Karpas-422 (cell line): ENCODE results near the gene PTPN12. TPM values are rescaled to one million over a fixed set of nuclear protein-coding genes. Genes with fewer than 3 reads are reported as not detected.

Experiments
- DNase-seq: peaks from one replicate; pipeline ENCODE4 v3.0.0-alpha.2; 2015
- H2AFZ ChIP-seq: fragments of 200-600 bp; sonication (generic); 2 replicates; pipeline ENCODE4 v1.6.1; 2014; ENCODE audit warnings: antibody characterized with exemption, low read length, mixed read lengths
- H3K27ac ChIP-seq: fragments of 200-600 bp; sonication (generic); 2 replicates; pipeline ENCODE4 v1.5.1; 2014; ENCODE audit warnings: mild to moderate bottlenecking, low read length, moderate library complexity
- H3K27me3 ChIP-seq: fragments of 200-600 bp; sonication (generic); 2 replicates; pipeline ENCODE4 v1.6.1; 2014; ENCODE audit warnings: low read length, mixed read lengths
- H3K36me3 ChIP-seq: fragments of 200-600 bp; sonication (generic); 2 replicates; pipeline ENCODE4 v1.6.1; 2014; ENCODE audit warnings: low read length, mixed read lengths; ENCODE audit not compliant: insufficient read depth
- H3K4me1 ChIP-seq: fragments of 200-600 bp; sonication (generic); 2 replicates; pipeline ENCODE4 v1.6.1; 2014; ENCODE audit warnings: mild to moderate bottlenecking, low read length, mixed read lengths
- H3K4me2 ChIP-seq: fragments of 200-600 bp; sonication (generic); 2 replicates; pipeline ENCODE4 v1.6.1; 2014; ENCODE audit warnings: low read length, low read depth, mild to moderate bottlenecking; ENCODE audit not compliant: poor library complexity, severe bottlenecking
- H3K4me3 ChIP-seq: fragments of 200-600 bp; sonication (generic); 2 replicates; pipeline ENCODE4 v1.5.1; 2014; ENCODE audit warnings: mild to moderate bottlenecking, antibody characterized with exemption, low read length, mixed read lengths
- H3K79me2 ChIP-seq: fragments of 200-600 bp; sonication (generic); 2 replicates; pipeline ENCODE4 v1.6.1; 2014; ENCODE audit warnings: mild to moderate bottlenecking, low read length, mixed read lengths
- H3K9ac ChIP-seq: fragments of 200-600 bp; sonication (generic); 2 replicates; pipeline ENCODE4 v1.6.0; 2014; ENCODE audit warnings: low read length
- H3K9me2 ChIP-seq: fragments of 200-600 bp; sonication (generic), shearing (Covaris generic); replicated peaks from 2 replicates; pipeline ENCODE4 v1.6.0; 2014; ENCODE audit warnings: mild to moderate bottlenecking, low read length, moderate library complexity; ENCODE audit not compliant: insufficient read depth
- H3K9me3 ChIP-seq: fragments of 300-700, 200-600 bp; sonication (generic); 2 replicates; pipeline ENCODE4 v1.6.1; 2014; ENCODE audit warnings: low read length, mixed read lengths
- H4K20me1 ChIP-seq: fragments of 200-600 bp; sonication (generic); 2 replicates; pipeline ENCODE4 v1.6.1; 2014; ENCODE audit warnings: mild to moderate bottlenecking, antibody characterized with exemption, low read length, low read depth; ENCODE audit not compliant: insufficient read depth
- total RNA-seq: library from RNA; depleted of rRNA; stranded (reverse); fragments of >200 nt; shearing (Covaris generic); gene quantifications from 2 replicates; pipeline ENCODE4 v1.2.3, GENCODE V29; 2014; ENCODE audit warnings: low replicate concordance

The PTPN12 gene
- total RNA-seq, 1 experiment from 2014 or later: 17.1 TPM

GRCh38 chr7:77558284-77558967 lies 21.3 kb downstream of the PTPN12 start:
- Histone ChIP-seq H3K4me1 (0 out of 2 replicates have a peak, but pooled peaks cover 2% of the 10 kb centered on the region), H3K79me2 (no peaks in the 10 kb centered on the region), H3K4me2 (no peak overlapping the region), H3K27ac (no peak overlapping the region), H3K9me2 (no peaks in the 10 kb centered on the region), H3K27me3 (no peaks in the 10 kb centered on the region), H4K20me1 (peaks cover 13% of the 10 kb centered on the region; the same call in 1 of the 2 replicates), H3K36me3 (no peaks in the 10 kb centered on the region), H3K9me3 (no peaks in the 10 kb centered on the region), H3K4me3 (no peak overlapping the region), H2AFZ (no peak overlapping the region), H3K9ac (no peak overlapping the region)
- DNase-seq: no peak

DNA sequence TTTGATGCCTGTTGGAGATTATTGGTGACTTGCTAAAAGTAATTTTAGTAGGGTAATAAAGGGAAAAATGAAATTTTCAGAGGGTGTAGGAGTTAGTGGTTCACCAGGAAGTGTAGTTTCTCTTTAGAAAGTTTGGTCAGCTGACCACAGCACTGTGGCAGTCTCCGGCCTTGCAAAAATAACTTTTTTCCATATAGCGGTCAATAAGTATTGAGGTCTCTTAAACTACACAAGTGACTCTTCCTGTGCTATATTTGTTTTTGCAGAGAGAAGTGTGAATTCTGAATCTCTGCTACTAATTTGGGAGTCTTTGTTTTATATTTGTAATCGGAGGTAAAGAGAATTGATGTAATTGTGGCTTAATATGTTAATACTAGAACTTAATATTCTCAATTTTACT lies 24.3 kb downstream of the PTPN12 start:
- no peaks in the 10 kb centered on the region for H3K27me3 ChIP-seq
- no peaks in the 10 kb centered on the region for H3K36me3 ChIP-seq
- no peak overlapping the region for H3K4me3 ChIP-seq
- no peak for DNase-seq
- no peak overlapping the region for H3K4me2 ChIP-seq
- H3K27ac ChIP-seq: no peak overlapping the region
- no peak overlapping the region for H3K9ac ChIP-seq
- H3K4me1 ChIP-seq: 0 out of 2 replicates have a peak, but pooled peaks cover 2% of the 10 kb centered on the region
- H3K9me2 ChIP-seq: no peaks in the 10 kb centered on the region
- H3K9me3 ChIP-seq: no peaks in the 10 kb centered on the region
- peaks cover 13% of the 10 kb centered on the region; the same call in 1 of the 2 replicates for H4K20me1 ChIP-seq
- H3K79me2 ChIP-seq: no peaks in the 10 kb centered on the region
- no peak overlapping the region for H2AFZ ChIP-seq

- Histone ChIP-seq H3K27me3 (no peaks in the 10 kb centered on the region), H2AFZ (no peak overlapping the region), H3K9me2 (no peaks in the 10 kb centered on the region), H3K79me2 (no peaks in the 10 kb centered on the region), H3K4me2 (no peak overlapping the region), H3K4me1 (0 out of 2 replicates have a peak, but pooled peaks cover 1% of the 10 kb centered on the region), H3K4me3 (no peak overlapping the region), H4K20me1 (peaks cover 12% of the 10 kb centered on the region), H3K9me3 (no peaks in the 10 kb centered on the region), H3K36me3 (no peaks in the 10 kb centered on the region), H3K9ac (no peak overlapping the region), H3K27ac (no peak overlapping the region)
- no peak for DNase-seq
Measured at GRCh38 chr7:77563275-77563674, 26.2 kb downstream of the PTPN12 start.

DNA sequence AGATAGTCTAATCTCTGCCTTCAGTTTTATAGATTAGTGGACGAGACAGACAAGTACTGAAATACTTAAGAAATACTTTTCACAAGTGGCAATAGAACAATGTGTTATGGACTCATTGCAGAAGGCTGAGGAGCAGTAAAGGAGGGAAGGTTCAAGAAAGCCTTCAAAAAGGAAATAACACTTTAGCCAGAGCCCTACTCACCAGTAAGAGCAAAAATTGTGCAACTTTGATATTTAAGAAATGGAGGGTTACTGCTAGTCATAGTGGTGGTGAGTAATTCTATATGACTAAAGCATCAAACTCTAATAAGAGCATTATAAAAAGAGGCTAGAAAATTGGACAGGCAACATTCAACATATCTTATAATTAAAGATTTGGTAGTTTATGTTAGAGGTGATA lies 28.8 kb downstream of the PTPN12 start:
- no peaks in the 10 kb centered on the region for H3K27me3 ChIP-seq
- H3K9me2 ChIP-seq: no peaks in the 10 kb centered on the region
- no peak overlapping the region for H3K4me2 ChIP-seq
- H3K4me1 ChIP-seq: no peaks in the 10 kb centered on the region
- no peak overlapping the region for H2AFZ ChIP-seq
- no peaks in the 10 kb centered on the region for H3K9me3 ChIP-seq
- DNase-seq: no peak
- H3K36me3 ChIP-seq: no peaks in the 10 kb centered on the region
- no peak overlapping the region for H3K27ac ChIP-seq
- H3K4me3 ChIP-seq: no peak overlapping the region
- peaks cover 3% of the 10 kb centered on the region for H4K20me1 ChIP-seq
- no peaks in the 10 kb centered on the region for H3K79me2 ChIP-seq
- no peak overlapping the region for H3K9ac ChIP-seq

DNA sequence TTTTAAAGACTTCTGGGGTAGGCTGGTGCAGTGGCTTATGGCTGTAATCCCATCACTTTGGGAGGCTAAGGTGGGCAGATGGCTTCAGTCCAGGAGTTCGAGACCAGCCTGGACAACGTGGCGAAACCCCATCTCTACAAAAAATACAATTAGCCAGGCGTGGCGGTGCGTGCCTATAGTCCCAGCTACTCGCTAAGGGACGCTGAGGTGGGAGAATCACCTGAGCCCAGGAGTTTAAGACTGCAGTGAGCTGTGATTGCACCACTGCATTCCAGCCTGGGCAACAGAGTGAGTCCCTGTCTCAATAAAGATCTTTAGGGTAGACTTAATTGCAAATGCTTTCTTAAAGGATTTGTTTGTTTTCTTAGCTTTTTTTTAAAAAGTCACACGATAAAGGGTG lies 29.3 kb downstream of the PTPN12 start:
- Histone ChIP-seq H3K27me3 (no peaks in the 10 kb centered on the region), H3K4me1 (no peaks in the 10 kb centered on the region), H3K9me3 (no peaks in the 10 kb centered on the region), H3K36me3 (no peaks in the 10 kb centered on the region), H3K27ac (no peak overlapping the region), H3K4me2 (no peak overlapping the region), H3K9me2 (no peaks in the 10 kb centered on the region), H3K9ac (no peak overlapping the region), H4K20me1 (peaks cover 3% of the 10 kb centered on the region; the same call in 1 of the 2 replicates), H3K79me2 (no peaks in the 10 kb centered on the region), H2AFZ (no peak overlapping the region), H3K4me3 (no peak overlapping the region)
- DNase-seq: no peak

- Histone ChIP-seq H2AFZ (no peak overlapping the region), H4K20me1 (peaks cover 3% of the 10 kb centered on the region; the same call in 1 of the 2 replicates), H3K4me1 (no peaks in the 10 kb centered on the region), H3K9me3 (no peaks in the 10 kb centered on the region), H3K79me2 (no peaks in the 10 kb centered on the region), H3K27ac (no peak overlapping the region), H3K27me3 (no peaks in the 10 kb centered on the region), H3K4me3 (no peak overlapping the region), H3K9ac (no peak overlapping the region), H3K36me3 (no peaks in the 10 kb centered on the region), H3K9me2 (no peaks in the 10 kb centered on the region), H3K4me2 (no peak overlapping the region)
- no peak for DNase-seq
Measured at GRCh38 chr7:77569514-77570232, 32.6 kb downstream of the PTPN12 start.

DNA sequence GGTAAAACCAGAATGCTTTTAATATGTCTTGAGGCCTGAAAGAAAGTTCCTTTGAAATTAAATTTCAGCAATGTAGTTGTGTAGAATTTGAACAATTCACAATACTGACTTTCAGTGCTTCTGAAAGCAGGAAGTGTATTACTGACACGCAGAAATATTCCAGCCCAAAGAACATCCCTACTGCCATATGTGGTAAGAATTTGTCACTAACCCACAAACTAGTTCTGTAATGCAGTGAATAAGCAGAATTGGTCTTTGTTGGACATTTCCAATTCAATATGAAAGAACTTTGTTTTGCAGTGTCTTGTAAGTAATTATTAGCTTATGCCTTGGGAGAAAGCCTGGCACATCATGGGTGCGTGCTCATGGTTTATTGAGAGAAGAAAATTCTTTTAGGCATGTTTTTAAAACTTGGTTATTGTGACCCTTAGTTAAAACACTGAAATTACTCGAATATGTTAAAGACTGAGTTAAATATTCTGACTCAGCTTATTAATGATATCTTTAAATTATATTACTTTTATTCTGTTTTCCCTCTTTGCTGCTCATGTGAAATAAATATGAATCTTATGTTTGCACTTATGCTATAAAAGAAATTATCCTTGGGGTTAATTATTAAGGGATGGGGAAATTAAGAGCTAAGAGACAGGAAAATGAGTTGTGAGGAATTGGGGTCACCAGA lies 33.4 kb downstream of the PTPN12 start:
- Histone ChIP-seq H2AFZ (no peak overlapping the region), H3K27ac (no peak overlapping the region), H3K27me3 (no peaks in the 10 kb centered on the region), H3K9me3 (no peaks in the 10 kb centered on the region), H3K4me1 (peaks cover 4% of the 10 kb centered on the region), H3K4me2 (no peak overlapping the region), H3K4me3 (no peak overlapping the region), H3K79me2 (no peaks in the 10 kb centered on the region), H3K9ac (no peak overlapping the region), H3K9me2 (no peaks in the 10 kb centered on the region), H3K36me3 (no peaks in the 10 kb centered on the region), H4K20me1 (peaks cover 3% of the 10 kb centered on the region; the same call in 1 of the 2 replicates)
- DNase-seq: no peak

GRCh38 chr7:77571801-77572200 lies 34.7 kb downstream of the PTPN12 start:
- peaks cover 3% of the 10 kb centered on the region; the same call in 1 of the 2 replicates for H4K20me1 ChIP-seq
- no peak overlapping the region for H3K27ac ChIP-seq
- no peak overlapping the region for H2AFZ ChIP-seq
- no peak overlapping the region for H3K4me3 ChIP-seq
- DNase-seq: no peak
- H3K79me2 ChIP-seq: no peaks in the 10 kb centered on the region
- H3K9ac ChIP-seq: no peak overlapping the region
- H3K9me3 ChIP-seq: no peaks in the 10 kb centered on the region
- no peaks in the 10 kb centered on the region for H3K9me2 ChIP-seq
- no peaks in the 10 kb centered on the region for H3K27me3 ChIP-seq
- H3K4me2 ChIP-seq: no peak overlapping the region
- H3K4me1 ChIP-seq: peaks cover 5% of the 10 kb centered on the region
- H3K36me3 ChIP-seq: no peaks in the 10 kb centered on the region
